HG03571 (cell line): ENCODE data around the gene TWIST2.

Experiments used
- ATAC-seq: cut with Tn5 transposase; IDR thresholded peaks from one replicate; pipeline ENCODE4 v1.9.1; 2021; ENCODE audit not compliant: unreplicated experiment

The TWIST2 gene

GRCh38 chr2:238888781-238889180 lies 40.9 kb downstream of the TWIST2 start:
- no peak for ATAC-seq

GRCh38 chr2:238890131-238890530 lies 42.2 kb downstream of the TWIST2 start:
- no peak for ATAC-seq

- no peak for ATAC-seq
Measured at GRCh38 chr2:238890618-238891456, 43.0 kb downstream of the TWIST2 start.

- no peak for ATAC-seq
Measured at GRCh38 chr2:238891457-238892203, 43.7 kb downstream of the TWIST2 start.

- ATAC-seq, result no peak
Measured at GRCh38 chr2:238892204-238892500, 44.3 kb downstream of the TWIST2 start.

GRCh38 chr2:238892796-238893195 lies 44.9 kb downstream of the TWIST2 start:
- ATAC-seq, result no peak

- no peak for ATAC-seq
Measured at GRCh38 chr2:238893349-238894000, 45.6 kb downstream of the TWIST2 start.

- no peak for ATAC-seq
Measured at GRCh38 chr2:238894226-238894949, 46.5 kb downstream of the TWIST2 start.

GRCh38 chr2:238894950-238895298 lies 47.0 kb downstream of the TWIST2 start:
- no peak for ATAC-seq

- no peak for ATAC-seq
Measured at GRCh38 chr2:238895361-238895882, 47.5 kb downstream of the TWIST2 start.

- ATAC-seq, result no peak
Measured at GRCh38 chr2:238895891-238896600, 48.2 kb downstream of the TWIST2 start.

- no peak for ATAC-seq
Measured at GRCh38 chr2:238896641-238897040, 48.8 kb downstream of the TWIST2 start.

- no peak for ATAC-seq
Measured at GRCh38 chr2:238897122-238897880, 49.4 kb downstream of the TWIST2 start.

- ATAC-seq, result no peak
Measured at GRCh38 chr2:238897911-238898311, 50.0 kb downstream of the TWIST2 start.

GRCh38 chr2:238898534-238899281 lies 50.8 kb downstream of the TWIST2 start:
- ATAC-seq, result no peak

GRCh38 chr2:238899386-238899785 lies 51.5 kb downstream of the TWIST2 start:
- ATAC-seq, result no peak

- ATAC-seq, result no peak
Measured at GRCh38 chr2:238900511-238900910, 52.6 kb downstream of the TWIST2 start.

GRCh38 chr2:238901461-238902057 lies 53.7 kb downstream of the TWIST2 start:
- ATAC-seq, result no peak

GRCh38 chr2:238902285-238902684 lies 54.4 kb downstream of the TWIST2 start:
- no peak for ATAC-seq
